Measurements from ENCODE around the gene ZNF217. TPM values are rescaled to one million over a fixed set of nuclear protein-coding genes. Genes with fewer than 3 reads are reported as not detected.
"Not testable (repeated sequence)": the region's sequence is repeated elsewhere in the genome, so short reads cannot be mapped to it uniquely, and the experiment has no call there.

ZNF217 gene
- total and polyA plus RNA-seq, 5 donors: 4.5 to 15.6 (median 9.9) TPM

DNA sequence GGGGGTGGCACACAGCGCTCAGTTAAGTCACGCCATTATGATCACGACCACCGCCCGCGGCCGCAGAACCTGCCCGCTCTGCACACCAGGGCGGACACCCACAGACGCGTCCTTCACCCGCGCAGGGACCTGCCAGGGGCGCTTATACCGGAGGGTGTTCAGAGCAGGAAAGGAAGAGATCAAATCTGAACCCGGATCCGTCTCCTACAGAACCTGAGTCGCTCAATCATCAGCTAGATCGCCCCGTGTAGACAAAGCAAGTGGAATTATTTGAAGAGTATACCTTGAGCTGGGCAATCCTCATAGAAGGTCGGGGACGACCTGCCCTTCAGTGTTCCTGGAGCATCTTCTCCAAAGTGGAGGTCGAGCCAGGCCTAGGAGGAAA, 14.4 kb upstream of the ZNF217 start:
- DNase-seq: no peak
- no peaks in the 10 kb centered on the region for H3K9me3 ChIP-seq (ENCODE audit: control insufficient read depth, low read length)
- peaks cover 6% of the 10 kb centered on the region for H3K4me1 ChIP-seq (ENCODE audit: control insufficient read depth, insufficient read depth, low read length)
- H3K4me3 ChIP-seq (ENCODE audit: low read length): no peak overlapping the region
- H3K27ac ChIP-seq (ENCODE audit: low read length): no peak overlapping the region
- 95% methylated on average over 23 of the region's 23 CpGs for whole genome bisulfite sequencing
- intact Hi-C loops (cut with DNase I): no loop called here
- no peaks in the 10 kb centered on the region for H3K27me3 ChIP-seq (ENCODE audit: control insufficient read depth, insufficient read depth)
- ATAC-seq: no peak

DNA sequence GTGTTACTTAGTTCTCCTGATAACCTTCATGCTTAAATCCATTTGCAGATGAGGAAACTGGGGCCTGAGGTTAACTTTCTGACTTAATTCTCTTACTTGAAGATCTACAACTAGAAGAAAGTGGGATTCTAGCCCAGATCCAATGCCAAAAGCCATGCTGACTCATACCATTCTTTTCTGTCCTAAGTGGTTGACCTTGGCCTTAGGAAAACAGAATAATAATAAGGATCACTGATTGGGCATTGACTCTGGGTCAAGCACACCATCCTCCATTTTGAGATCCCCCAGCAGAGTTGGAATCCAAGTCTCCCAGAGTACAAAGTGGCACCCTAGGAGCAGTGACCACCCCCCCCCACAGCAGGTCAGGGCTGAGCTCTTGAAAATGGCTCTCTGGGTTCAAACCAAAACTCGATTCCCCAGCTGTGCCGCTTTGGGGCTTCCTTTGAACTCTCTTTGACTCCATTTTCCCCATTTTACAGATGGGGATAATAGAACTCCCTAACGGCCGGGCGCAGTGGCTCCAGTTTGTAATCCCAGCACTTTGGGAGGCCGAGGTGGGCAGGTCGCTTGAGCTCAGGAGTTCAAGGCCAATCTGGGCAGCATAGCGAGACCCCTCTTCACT, 12.8 kb upstream of the ZNF217 start:
- intact Hi-C loops (cut with DNase I): no loop called here
- H3K4me3 ChIP-seq (ENCODE audit: low read length): no peak overlapping the region
- H3K27ac ChIP-seq (ENCODE audit: low read length): no peak overlapping the region
- ATAC-seq (peak; percentile 37 to 74), DNase-seq (no peak)
- H3K4me1 ChIP-seq (ENCODE audit: control insufficient read depth, insufficient read depth, low read length): peaks cover 4% of the 10 kb centered on the region
- H3K27me3 ChIP-seq (ENCODE audit: control insufficient read depth, insufficient read depth): no peaks in the 10 kb centered on the region
- no peaks in the 10 kb centered on the region for H3K9me3 ChIP-seq (ENCODE audit: control insufficient read depth, low read length)
- 97% methylated on average over 8 of the region's 8 CpGs for WGBS

GRCh38 chr20:53605401-53605800, 11.8 kb upstream of the ZNF217 start:
- ATAC-seq; H3K27ac ChIP-seq (ENCODE audit: low read length); H3K27me3 ChIP-seq (ENCODE audit: control insufficient read depth, insufficient read depth); intact Hi-C loops (cut with DNase I); H3K9me3 ChIP-seq (ENCODE audit: control insufficient read depth, low read length); H3K4me1 ChIP-seq (ENCODE audit: control insufficient read depth, insufficient read depth, low read length); DNase-seq; H3K4me3 ChIP-seq (ENCODE audit: low read length): not testable (repeated sequence)
- WGBS: 94% methylated on average over 5 of the region's 5 CpGs

DNA sequence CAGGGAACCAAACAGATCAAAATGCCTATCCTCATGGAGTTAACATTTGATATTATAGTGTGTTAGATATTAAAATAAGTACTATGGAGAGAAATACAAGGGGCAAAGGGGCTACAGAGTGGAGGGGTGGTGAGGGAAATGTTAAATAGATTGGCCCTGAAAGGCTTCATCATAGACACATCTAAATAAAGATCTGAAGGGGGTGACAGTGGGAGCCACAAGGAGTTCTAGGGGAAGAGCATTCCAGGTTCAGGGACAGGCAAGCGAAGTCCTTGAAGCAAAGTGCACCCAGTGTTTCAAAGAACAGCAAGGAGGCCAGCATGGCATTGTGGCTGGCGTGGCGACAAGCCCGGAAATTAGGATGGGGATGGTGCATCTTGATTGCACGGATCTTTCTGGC, 11.2 kb upstream of the ZNF217 start:
- H3K27ac ChIP-seq (ENCODE audit: low read length); H3K4me1 ChIP-seq (ENCODE audit: control insufficient read depth, insufficient read depth, low read length); DNase-seq; ATAC-seq; H3K4me3 ChIP-seq (ENCODE audit: low read length); H3K9me3 ChIP-seq (ENCODE audit: control insufficient read depth, low read length); H3K27me3 ChIP-seq (ENCODE audit: control insufficient read depth, insufficient read depth); intact Hi-C loops (cut with DNase I): not testable (repeated sequence)
- WGBS: 98% methylated on average over 4 of the region's 5 CpGs

GRCh38 chr20:53602661-53603060, 9.0 kb upstream of the ZNF217 start:
- no peak for DNase-seq
- Histone ChIP-seq H3K4me3 (ENCODE audit: low read length) (no peak overlapping the region), H3K4me1 (ENCODE audit: control insufficient read depth, insufficient read depth, low read length) (no peaks in the 10 kb centered on the region), H3K27ac (ENCODE audit: low read length) (no peak overlapping the region), H3K9me3 (ENCODE audit: control insufficient read depth, low read length) (no peaks in the 10 kb centered on the region), H3K27me3 (ENCODE audit: control insufficient read depth, insufficient read depth) (no peaks in the 10 kb centered on the region)
- no peak for ATAC-seq
- intact Hi-C loops (cut with DNase I): no loop called here
- WGBS: 100% methylated on average over 1 of the region's 1 CpG

DNA sequence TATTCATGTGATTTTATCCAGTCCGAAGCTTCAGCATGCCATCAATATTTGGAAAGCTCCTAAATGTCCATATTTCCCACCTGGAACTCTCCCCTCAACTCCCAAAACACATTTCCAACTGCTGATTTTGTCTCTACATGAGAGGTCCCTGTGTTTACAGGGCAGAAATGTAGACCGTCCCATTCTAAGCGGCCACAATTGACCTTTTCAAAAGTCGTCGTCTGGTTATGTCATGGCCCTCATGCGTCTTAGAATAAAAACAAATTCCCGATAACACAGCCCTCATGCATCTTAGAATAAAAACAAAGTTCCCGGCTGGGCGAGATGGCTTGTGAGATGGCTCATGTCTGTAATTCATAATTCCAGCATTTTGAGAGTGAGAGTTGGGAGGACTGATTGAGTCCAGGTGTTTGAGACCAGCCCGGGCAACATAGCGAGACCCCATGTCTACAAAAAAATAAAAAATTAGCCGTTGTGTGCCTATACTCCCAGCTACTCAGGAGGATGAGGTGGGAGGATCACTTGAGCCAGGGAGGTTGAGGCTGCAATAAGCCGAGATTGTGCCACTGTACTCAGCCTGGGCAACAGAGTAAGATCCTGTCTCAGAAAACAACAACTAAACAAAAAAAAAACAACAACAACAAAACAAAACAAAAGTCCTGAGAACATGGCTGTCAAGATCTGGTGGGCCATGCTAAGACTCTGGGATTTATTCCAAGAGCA, 6.4 kb upstream of the ZNF217 start:
- intact Hi-C loops (cut with DNase I): loop anchor here in 1 of 4 donors (10.0 kb wide), 1 partner anchor 135 kb away; no protein-coding TSS in a partner anchor
- WGBS: 86% methylated on average over 13 of the region's 13 CpGs
- H3K4me3 ChIP-seq (ENCODE audit: low read length): no peak overlapping the region
- H3K27me3 ChIP-seq (ENCODE audit: control insufficient read depth, insufficient read depth): no peaks in the 10 kb centered on the region
- no peak for ATAC-seq
- no peaks in the 10 kb centered on the region for H3K9me3 ChIP-seq (ENCODE audit: control insufficient read depth, low read length)
- no peak for DNase-seq
- no peaks in the 10 kb centered on the region for H3K4me1 ChIP-seq (ENCODE audit: control insufficient read depth, insufficient read depth, low read length)
- H3K27ac ChIP-seq (ENCODE audit: low read length): no peak overlapping the region

GRCh38 chr20:53599378-53599777, 5.7 kb upstream of the ZNF217 start:
- Histone ChIP-seq H3K27me3 (ENCODE audit: control insufficient read depth, insufficient read depth) (no peaks in the 10 kb centered on the region), H3K4me1 (ENCODE audit: control insufficient read depth, insufficient read depth, low read length) (no peaks in the 10 kb centered on the region), H3K4me3 (ENCODE audit: low read length) (no peak overlapping the region), H3K9me3 (ENCODE audit: control insufficient read depth, low read length) (no peaks in the 10 kb centered on the region), H3K27ac (ENCODE audit: low read length) (no peak overlapping the region)
- DNase-seq: no peak
- ATAC-seq: no peak
- WGBS: 21% methylated on average over 4 of the region's 4 CpGs
- intact Hi-C loops (cut with DNase I): loop anchor here in 1 of 4 donors (10.0 kb wide), 1 partner anchor 135 kb away; no protein-coding TSS in a partner anchor

DNA sequence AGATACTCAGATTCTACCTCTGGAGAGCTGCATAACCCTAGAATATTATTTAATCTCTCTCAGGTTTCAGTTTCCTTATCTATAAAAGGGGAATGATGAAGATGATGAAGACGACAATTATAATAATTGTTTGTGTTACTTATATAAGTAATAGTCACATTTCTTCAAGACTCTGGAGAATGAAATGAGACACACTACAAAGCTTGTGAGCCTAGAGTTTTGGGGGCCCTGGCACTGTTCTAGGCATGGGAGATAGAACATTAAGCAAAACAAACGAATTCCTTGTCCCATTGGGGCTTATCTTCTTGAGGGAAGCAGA, 5.4 kb upstream of the ZNF217 start:
- Histone ChIP-seq H3K27ac (ENCODE audit: low read length) (no peak overlapping the region), H3K4me1 (ENCODE audit: control insufficient read depth, insufficient read depth, low read length) (no peaks in the 10 kb centered on the region), H3K27me3 (ENCODE audit: control insufficient read depth, insufficient read depth) (no peaks in the 10 kb centered on the region), H3K4me3 (ENCODE audit: low read length) (no peak overlapping the region), H3K9me3 (ENCODE audit: control insufficient read depth, low read length) (no peaks in the 10 kb centered on the region)
- intact Hi-C loops (cut with DNase I): loop anchor here in 1 of 4 donors (10.0 kb wide), 1 partner anchor 136 kb away; no protein-coding TSS in a partner anchor
- DNase-seq: no peak
- 62% methylated on average over 2 of the region's 2 CpGs for WGBS
- ATAC-seq: no peak

- ATAC-seq (no peak), DNase-seq (no peak)
- H3K27me3 ChIP-seq (ENCODE audit: control insufficient read depth, insufficient read depth): no peaks in the 10 kb centered on the region
- no peak overlapping the region for H3K4me3 ChIP-seq (ENCODE audit: low read length)
- H3K27ac ChIP-seq (ENCODE audit: low read length): no peak overlapping the region
- intact Hi-C loops (cut with DNase I): loop anchor here in 1 of 4 donors (10.0 kb wide), 1 partner anchor 136 kb away; no protein-coding TSS in a partner anchor
- no peaks in the 10 kb centered on the region for H3K4me1 ChIP-seq (ENCODE audit: control insufficient read depth, insufficient read depth, low read length)
- H3K9me3 ChIP-seq (ENCODE audit: control insufficient read depth, low read length): no peaks in the 10 kb centered on the region
- WGBS: 89% methylated on average over 9 of the region's 9 CpGs
Observed at GRCh38 chr20:53598140-53599043, 4.8 kb upstream of the ZNF217 start.

GRCh38 chr20:53597521-53598120, 4.0 kb upstream of the ZNF217 start:
- intact Hi-C loops (cut with DNase I): loop anchor here in 1 of 4 donors (10.0 kb wide), 1 partner anchor 137 kb away; no protein-coding TSS in a partner anchor
- DNase-seq (no peak), ATAC-seq (no peak)
- Histone ChIP-seq H3K27me3 (ENCODE audit: control insufficient read depth, insufficient read depth) (no peaks in the 10 kb centered on the region), H3K4me1 (ENCODE audit: control insufficient read depth, insufficient read depth, low read length) (no peaks in the 10 kb centered on the region), H3K27ac (ENCODE audit: low read length) (no peak overlapping the region), H3K9me3 (ENCODE audit: control insufficient read depth, low read length) (no peaks in the 10 kb centered on the region), H3K4me3 (ENCODE audit: low read length) (no peak overlapping the region)
- 71% methylated on average over 4 of the region's 4 CpGs for WGBS

Measured in right cardiac atrium (tissue), 5 donors.